Activated CD8-positive, alpha-beta memory T cell treated with anti-CD3 and anti-CD28 coated beads, Interleukin-2, amount 50 U/mL, for 24 hours (primary cell): ENCODE results near the gene CFAP70.

ENCODE experiments used
- DNase-seq: peaks from one replicate; pipeline ENCODE4 v3.0.0-alpha.2; 2020; ENCODE audit errors: extremely low read depth

Gene CFAP70

GRCh38 chr10:73215749-73216148, 142.9 kb downstream of the CFAP70 start:
- no peak for DNase-seq

DNA sequence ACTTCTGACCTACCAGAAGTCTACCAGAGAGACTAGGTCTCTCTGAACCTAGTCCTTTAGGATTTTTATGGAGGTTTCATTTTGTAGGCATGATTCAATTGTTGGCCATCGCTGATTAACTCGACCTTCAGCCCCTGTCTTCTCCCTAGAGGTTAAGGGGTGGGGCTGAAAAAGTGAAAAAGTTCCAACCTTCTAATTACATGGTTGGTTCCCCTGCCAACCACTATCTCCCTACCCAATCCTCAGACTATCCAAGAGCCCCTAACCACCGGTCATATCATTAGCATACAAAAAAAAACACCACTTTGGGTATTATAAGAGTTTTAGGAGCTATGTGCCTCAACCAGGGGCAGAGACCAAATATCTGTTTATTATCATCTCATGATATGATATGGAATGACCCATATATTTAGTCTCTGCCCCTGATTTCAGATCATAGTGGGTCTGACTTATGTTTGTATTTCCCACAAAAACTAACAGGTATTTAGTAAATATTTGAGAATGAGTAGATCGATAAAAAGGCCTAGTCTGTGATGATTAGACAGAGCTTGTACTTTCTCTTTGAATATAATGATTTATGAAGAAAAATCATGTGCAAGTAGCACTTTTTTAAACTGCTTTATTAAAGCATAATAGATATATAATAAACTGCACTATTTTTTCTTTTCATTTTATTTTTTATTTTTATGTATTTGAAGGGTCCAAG, 147.4 kb downstream of the CFAP70 start:
- no peak for DNase-seq

DNA sequence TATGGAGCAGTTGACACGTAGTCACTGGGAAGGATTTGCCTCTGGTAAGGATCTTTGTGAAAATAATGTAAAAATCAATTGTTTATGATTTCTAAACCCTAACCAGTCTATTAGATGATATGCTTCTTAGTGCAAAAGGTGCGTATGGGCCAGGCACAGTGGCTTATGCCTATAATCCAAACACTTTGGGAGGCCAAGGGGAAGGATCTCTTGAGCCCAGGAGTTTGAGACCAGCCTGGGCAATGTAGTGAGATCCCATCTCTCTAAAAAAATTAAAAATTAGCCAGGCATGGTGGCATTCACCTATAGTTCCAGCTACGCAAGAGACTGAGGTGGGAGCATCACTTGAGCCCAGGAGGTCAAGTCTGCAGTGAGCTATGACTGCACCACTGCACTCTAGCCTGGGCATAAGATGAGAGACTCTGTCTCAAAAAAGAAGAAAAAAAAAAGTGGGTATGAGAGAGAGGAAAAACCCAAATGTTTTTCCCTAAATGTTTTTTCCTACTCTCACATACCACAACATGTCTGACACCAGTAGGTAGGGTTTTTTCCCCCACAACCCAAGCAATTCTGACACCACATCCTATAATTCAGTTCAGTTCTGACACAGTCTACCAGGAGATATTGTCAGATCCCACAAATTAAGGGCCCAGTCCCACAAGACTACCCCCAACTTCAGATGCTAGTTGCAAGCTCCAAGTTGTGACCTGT, 148.1 kb downstream of the CFAP70 start:
- DNase-seq: no peak

DNA sequence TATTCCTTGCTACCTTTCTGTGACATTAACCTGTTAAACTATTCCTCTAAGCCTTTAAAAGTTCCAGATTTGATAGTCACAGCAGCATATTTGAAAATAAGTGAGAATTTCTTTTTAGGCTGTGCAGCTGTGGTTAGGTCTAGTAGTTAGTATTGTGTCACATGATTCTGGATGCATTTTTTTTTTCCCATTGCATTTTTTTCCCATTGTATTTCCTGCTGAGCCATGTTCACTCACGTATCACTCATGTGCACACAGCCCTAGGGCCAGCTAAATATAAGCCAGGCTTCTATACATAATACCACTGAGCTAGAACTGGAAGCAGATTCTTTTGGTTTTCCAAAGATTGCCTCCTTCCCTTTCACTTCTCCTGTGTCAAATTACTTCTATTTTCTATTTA, 149.0 kb downstream of the CFAP70 start:
- no peak for DNase-seq

DNA sequence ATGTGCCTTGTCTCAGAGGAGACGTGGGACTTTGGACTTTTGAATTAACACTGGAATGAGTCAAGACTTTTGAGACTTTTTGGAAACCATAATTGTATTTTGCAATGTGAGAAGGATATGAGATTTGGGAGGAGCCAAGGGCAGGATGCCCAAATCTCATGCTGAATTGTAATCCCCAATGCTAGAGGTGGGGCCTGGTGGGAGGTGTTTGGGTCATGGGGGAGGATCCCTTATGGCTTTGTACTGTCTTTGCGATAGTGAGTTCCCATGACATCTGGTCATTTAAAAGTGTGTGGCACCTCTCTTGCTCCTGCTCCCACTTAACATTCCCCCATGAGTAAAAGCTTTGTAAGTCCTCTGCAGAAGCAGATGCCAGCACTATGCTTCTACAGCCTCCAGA, 150.8 kb downstream of the CFAP70 start:
- DNase-seq: no peak

- DNase-seq: no peak
These were observed 152.3 kb downstream of the CFAP70 start for GRCh38 chr10:73206385-73206784.

- no peak for DNase-seq
These were observed 152.8 kb downstream of the CFAP70 start for GRCh38 chr10:73205890-73206289.

DNA sequence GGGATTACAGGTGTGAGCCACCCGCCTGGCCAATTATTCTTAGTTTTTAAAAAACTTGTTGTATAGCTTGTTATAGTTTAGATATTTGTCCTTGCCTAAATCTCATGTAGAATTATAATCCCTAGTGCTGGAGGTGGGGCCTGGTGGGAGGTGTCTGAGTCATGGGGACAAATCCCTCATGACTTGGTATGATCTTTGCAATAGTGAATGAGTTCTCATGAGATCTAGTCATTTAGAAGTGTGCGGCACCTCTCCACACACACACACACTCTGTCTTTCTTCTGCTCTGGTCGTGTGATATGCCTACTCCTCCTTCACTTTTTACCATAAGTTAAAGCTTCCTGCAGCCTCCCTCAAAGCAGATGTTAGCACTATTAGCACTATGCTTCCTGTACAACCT, 153.6 kb downstream of the CFAP70 start:
- DNase-seq: no peak
